ENCODE measurements around the gene KAT8. TPM values are rescaled to one million over a fixed set of nuclear protein-coding genes. Genes with fewer than 3 reads are reported as not detected.
A peak's percentile ranks its signal among the peaks of the same experiment; 100 is the strongest.

Gene KAT8
- total RNA-seq, 1 experiment from 2014 or later = 35.1 TPM

DNA sequence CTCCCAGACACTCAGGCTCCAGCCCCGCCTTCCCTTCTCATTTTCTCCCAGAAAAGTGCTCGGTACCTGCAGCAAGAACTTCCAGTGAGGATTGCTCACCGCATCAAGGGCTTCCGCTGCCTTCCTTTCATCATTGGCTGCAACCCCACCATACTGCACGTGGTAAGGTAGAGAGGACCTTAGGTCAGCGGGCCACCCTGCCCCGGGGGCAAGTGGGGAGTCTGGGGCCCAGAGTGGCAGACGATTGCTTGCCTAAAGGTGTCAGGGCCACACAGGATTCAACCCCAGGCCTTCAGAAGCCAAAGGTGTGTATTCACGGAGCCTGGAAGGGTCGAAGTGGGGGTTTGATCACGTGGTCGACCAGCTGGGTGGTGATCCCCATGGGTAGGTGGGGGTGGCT lies 7.8 kb upstream of the KAT8 start:
- Histone ChIP-seq H3K4me1 (ENCODE audit: insufficient read depth, low read length) (peaks cover 23% of the 10 kb centered on the region), H3K4me3 (ENCODE audit: low read length) (no peak overlapping the region), H3K9ac (ENCODE audit: low read length) (no peak overlapping the region), H3K36me3 (ENCODE audit: low read depth, low read length) (peaks cover 9% of the 10 kb centered on the region; the same call in 1 of the 2 replicates), H3K4me2 (ENCODE audit: low read length) (peak overlapping the region; percentile 88; the same call in 1 of the 2 replicates), H3K27ac (ENCODE audit: low read length) (no peak overlapping the region), H4K20me1 (ENCODE audit: low read length) (no peaks in the 10 kb centered on the region), H2AFZ (ENCODE audit: low read length) (no peak overlapping the region), H3K9me3 (ENCODE audit: low read length) (no peaks in the 10 kb centered on the region), H3F3A (ENCODE audit: low read length, unreplicated experiment) (no peaks in the 10 kb centered on the region), H3K9me2 (replicated peaks; ENCODE audit: low read length) (no peaks in the 10 kb centered on the region), H3K79me2 (ENCODE audit: low read length) (peaks cover 15% of the 10 kb centered on the region), H3K27me3 (ENCODE audit: low read length) (no peaks in the 10 kb centered on the region)
- BruUV-seq (replicated peaks) = no TSS peak
- ATAC-seq (no peak), DNase-seq (no peak)
- POLR2A ChIA-PET (ENCODE audit: unreplicated experiment) = no interaction called here
- CTCF ChIA-PET = no interaction called here
- intact Hi-C loops (cut with micrococcal nuclease) = no loop called here
- no peak for TF ChIP-seq EZH2phosphoT487 (IDR thresholded peaks at IDR 0.05; ENCODE audit: borderline replicate concordance, low read length)
- no peak for TF ChIP-seq EZH2 (IDR thresholded peaks at IDR 0.05; ENCODE audit: low read length, unreplicated experiment)
- TF ChIP-seq, protein P1, sequence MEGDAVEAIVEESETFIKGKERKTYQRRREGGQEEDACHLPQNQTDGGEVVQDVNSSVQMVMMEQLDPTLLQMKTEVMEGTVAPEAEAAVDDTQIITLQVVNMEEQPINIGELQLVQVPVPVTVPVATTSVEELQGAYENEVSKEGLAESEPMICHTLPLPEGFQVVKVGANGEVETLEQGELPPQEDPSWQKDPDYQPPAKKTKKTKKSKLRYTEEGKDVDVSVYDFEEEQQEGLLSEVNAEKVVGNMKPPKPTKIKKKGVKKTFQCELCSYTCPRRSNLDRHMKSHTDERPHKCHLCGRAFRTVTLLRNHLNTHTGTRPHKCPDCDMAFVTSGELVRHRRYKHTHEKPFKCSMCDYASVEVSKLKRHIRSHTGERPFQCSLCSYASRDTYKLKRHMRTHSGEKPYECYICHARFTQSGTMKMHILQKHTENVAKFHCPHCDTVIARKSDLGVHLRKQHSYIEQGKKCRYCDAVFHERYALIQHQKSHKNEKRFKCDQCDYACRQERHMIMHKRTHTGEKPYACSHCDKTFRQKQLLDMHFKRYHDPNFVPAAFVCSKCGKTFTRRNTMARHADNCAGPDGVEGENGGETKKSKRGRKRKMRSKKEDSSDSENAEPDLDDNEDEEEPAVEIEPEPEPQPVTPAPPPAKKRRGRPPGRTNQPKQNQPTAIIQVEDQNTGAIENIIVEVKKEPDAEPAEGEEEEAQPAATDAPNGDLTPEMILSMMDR (conservative IDR thresholded peaks at IDR 0.05; ENCODE audit: low read depth, low read length) = no peak

DNA sequence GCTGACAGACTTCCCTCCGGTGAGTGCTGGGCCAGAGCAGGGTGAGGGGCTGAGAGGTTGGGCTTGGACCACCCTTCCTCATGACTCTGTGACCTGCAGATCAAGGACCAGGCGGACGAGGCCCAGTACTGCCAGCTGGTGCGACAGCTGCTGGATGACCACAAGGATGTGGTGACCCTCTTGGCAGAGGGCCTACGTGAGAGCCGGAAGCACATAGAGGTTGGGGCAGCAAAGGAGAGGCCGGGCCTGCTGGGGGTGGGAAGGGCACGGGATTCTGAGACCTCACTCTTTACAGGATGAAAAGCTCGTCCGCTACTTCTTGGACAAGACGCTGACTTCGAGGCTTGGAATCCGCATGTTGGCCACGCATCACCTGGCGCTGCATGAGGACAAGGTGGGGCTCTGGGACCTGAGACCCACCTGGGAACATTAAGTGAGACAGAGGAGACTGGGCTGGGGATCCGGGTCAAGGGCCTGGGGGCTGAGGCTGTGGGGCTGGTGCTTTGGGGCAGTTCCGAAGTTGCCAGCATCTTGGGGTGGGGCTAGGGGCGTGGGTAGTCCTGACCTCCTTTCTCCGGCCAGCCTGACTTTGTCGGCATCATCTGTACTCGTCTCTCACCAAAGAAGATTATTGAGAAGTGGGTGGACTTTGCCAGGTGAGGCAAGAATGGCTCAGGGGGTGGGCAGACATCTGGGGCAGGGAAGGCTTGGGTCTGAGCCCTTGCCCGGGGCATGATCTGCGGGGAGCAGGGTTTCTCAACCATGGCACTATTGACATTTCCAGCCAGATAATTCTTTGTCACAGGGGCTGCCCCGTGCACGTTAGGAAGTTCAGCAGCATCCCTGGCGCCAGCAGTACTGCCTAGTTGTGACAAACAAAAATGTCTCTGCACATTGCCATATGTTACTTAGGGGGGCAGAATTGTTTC lies 7.1 kb upstream of the KAT8 start:
- TF ChIP-seq, protein P1 (conservative IDR thresholded peaks at IDR 0.05; ENCODE audit: low read depth, low read length) = no peak
- TF ChIP-seq EZH2 (IDR thresholded peaks at IDR 0.05; ENCODE audit: low read length, unreplicated experiment) (no peak), EZH2phosphoT487 (IDR thresholded peaks at IDR 0.05; ENCODE audit: borderline replicate concordance, low read length) (no peak)
- Histone ChIP-seq H3K36me3 (ENCODE audit: low read depth, low read length) (peaks cover 9% of the 10 kb centered on the region; the same call in 1 of the 2 replicates), H3K9ac (ENCODE audit: low read length) (no peak overlapping the region), H3F3A (ENCODE audit: low read length, unreplicated experiment) (no peaks in the 10 kb centered on the region), H2AFZ (ENCODE audit: low read length) (no peak overlapping the region), H3K9me2 (replicated peaks; ENCODE audit: low read length) (no peaks in the 10 kb centered on the region), H3K9me3 (ENCODE audit: low read length) (no peaks in the 10 kb centered on the region), H3K4me1 (ENCODE audit: insufficient read depth, low read length) (peaks cover 23% of the 10 kb centered on the region), H4K20me1 (ENCODE audit: low read length) (no peaks in the 10 kb centered on the region), H3K27me3 (ENCODE audit: low read length) (no peaks in the 10 kb centered on the region), H3K4me2 (ENCODE audit: low read length) (no peak overlapping the region), H3K79me2 (ENCODE audit: low read length) (peaks cover 15% of the 10 kb centered on the region), H3K27ac (ENCODE audit: low read length) (no peak overlapping the region), H3K4me3 (ENCODE audit: low read length) (no peak overlapping the region)
- ATAC-seq (no peak), DNase-seq (peak; percentile 41)
- ChIA-PET CTCF (no interaction called here), POLR2A (ENCODE audit: unreplicated experiment) (no interaction called here)
- intact Hi-C loops (cut with micrococcal nuclease) = no loop called here
- no TSS peak for BruUV-seq (replicated peaks)

Measured in PC-3 (cell line).